Measurements from ENCODE around the gene XPO1.

XPO1 gene

DNA sequence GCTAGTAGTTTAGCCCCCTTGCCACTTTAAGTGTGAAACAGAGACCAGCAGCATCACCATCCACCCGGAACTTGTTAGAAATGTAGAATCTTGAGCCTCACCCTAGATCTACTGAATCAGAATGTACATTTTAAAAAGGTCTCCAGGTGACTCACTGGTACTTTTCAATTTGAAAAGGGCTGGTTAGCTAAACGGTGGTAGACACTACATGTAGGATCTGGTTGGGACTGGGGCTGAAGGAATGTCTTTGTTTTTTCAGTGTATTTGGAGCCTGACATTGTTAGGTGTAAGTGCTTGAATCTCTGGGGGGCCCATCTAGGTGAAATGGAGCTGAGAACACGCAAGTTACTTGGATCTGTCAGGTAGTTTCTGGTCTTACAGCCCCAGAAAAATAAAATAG, 44.0 kb upstream of the XPO1 start:
- Histone ChIP-seq H3K36me3 (ENCODE audit: control insufficient read depth, low read length) (no peaks in the 10 kb centered on the region), H3K79me2 (ENCODE audit: control insufficient read depth, low read length) (no peaks in the 10 kb centered on the region), H4K20me1 (ENCODE audit: control insufficient read depth, insufficient read depth, low read depth, low read length) (no peaks in the 10 kb centered on the region), H3K4me1 (ENCODE audit: control insufficient read depth, low read length) (peaks cover 5% of the 10 kb centered on the region), H3K9me2 (replicated peaks; ENCODE audit: control insufficient read depth, low read length) (no peaks in the 10 kb centered on the region), H3K4me2 (ENCODE audit: low read length) (no peak overlapping the region), H3K27me3 (ENCODE audit: control insufficient read depth, low read length) (no peaks in the 10 kb centered on the region), H3K9me3 (ENCODE audit: control insufficient read depth, insufficient read depth, low read length) (no peaks in the 10 kb centered on the region), H3F3A (ENCODE audit: control insufficient read depth, insufficient read depth) (no peaks in the 10 kb centered on the region), H3K27ac (ENCODE audit: low read depth, low read length) (no peak overlapping the region), H3K4me3 (ENCODE audit: low read length) (no peak overlapping the region)
- no peak for TF ChIP-seq EZH2phosphoT487 (IDR thresholded peaks at IDR 0.05; ENCODE audit: borderline replicate concordance, low read length)
- TF ChIP-seq, protein P1, sequence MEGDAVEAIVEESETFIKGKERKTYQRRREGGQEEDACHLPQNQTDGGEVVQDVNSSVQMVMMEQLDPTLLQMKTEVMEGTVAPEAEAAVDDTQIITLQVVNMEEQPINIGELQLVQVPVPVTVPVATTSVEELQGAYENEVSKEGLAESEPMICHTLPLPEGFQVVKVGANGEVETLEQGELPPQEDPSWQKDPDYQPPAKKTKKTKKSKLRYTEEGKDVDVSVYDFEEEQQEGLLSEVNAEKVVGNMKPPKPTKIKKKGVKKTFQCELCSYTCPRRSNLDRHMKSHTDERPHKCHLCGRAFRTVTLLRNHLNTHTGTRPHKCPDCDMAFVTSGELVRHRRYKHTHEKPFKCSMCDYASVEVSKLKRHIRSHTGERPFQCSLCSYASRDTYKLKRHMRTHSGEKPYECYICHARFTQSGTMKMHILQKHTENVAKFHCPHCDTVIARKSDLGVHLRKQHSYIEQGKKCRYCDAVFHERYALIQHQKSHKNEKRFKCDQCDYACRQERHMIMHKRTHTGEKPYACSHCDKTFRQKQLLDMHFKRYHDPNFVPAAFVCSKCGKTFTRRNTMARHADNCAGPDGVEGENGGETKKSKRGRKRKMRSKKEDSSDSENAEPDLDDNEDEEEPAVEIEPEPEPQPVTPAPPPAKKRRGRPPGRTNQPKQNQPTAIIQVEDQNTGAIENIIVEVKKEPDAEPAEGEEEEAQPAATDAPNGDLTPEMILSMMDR (IDR thresholded peaks at IDR 0.05; ENCODE audit: low read depth, low read length, poor library complexity, severe bottlenecking) = no peak

DNA sequence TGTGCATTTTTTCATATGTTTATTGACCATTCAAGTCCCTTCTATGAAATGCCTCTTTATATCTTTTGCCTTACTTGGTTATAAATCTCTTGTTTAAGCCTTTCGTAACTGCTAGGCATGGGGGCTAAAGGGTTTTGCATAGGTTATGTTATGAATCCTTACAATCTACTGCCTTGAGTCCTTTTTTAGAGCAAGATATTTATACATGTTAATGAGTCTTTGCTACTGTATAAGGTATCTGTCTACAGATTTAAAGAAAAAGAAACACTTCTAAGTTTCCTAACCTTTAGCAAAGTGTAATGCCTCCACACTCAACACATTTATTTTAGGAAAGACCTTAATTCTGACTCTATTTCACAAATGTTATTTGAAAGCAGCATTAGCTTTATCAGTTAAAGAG, 43.6 kb upstream of the XPO1 start:
- no peaks in the 10 kb centered on the region for H4K20me1 ChIP-seq (ENCODE audit: control insufficient read depth, insufficient read depth, low read depth, low read length)
- H3K27me3 ChIP-seq (ENCODE audit: control insufficient read depth, low read length) = no peaks in the 10 kb centered on the region
- H3K4me2 ChIP-seq (ENCODE audit: low read length) = no peak overlapping the region
- no peaks in the 10 kb centered on the region for H3F3A ChIP-seq (ENCODE audit: control insufficient read depth, insufficient read depth)
- H3K9me2 ChIP-seq (replicated peaks; ENCODE audit: control insufficient read depth, low read length) = no peaks in the 10 kb centered on the region
- no peak overlapping the region for H3K27ac ChIP-seq (ENCODE audit: low read depth, low read length)
- H3K4me1 ChIP-seq (ENCODE audit: control insufficient read depth, low read length) = peaks cover 5% of the 10 kb centered on the region
- no peak overlapping the region for H3K4me3 ChIP-seq (ENCODE audit: low read length)
- no peaks in the 10 kb centered on the region for H3K36me3 ChIP-seq (ENCODE audit: control insufficient read depth, low read length)
- TF ChIP-seq EZH2phosphoT487 (IDR thresholded peaks at IDR 0.05; ENCODE audit: borderline replicate concordance, low read length) = no peak
- TF ChIP-seq, protein P1 (IDR thresholded peaks at IDR 0.05; ENCODE audit: low read depth, low read length, poor library complexity, severe bottlenecking) = no peak
- no peaks in the 10 kb centered on the region for H3K79me2 ChIP-seq (ENCODE audit: control insufficient read depth, low read length)
- H3K9me3 ChIP-seq (ENCODE audit: control insufficient read depth, insufficient read depth, low read length) = no peaks in the 10 kb centered on the region

DNA sequence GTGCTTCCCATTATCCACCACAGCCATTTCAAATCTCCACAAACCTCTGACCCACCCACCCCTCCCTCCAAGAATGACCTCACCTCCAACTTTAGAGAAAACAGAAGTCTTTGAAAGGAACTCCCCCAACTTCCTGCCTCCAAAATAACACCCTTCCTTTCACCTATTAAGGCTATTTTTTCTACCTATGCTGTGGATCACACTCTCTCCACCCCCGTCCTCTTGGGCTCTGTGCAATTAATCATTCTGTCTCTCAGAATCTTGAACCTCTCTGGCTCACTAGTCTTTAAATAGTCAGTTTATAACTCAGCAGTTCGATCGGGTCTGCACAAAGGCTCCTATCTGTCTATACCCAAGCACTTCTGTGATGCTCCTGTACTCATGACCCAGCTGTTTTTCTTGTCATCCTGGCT, 37.3 kb upstream of the XPO1 start:
- no peaks in the 10 kb centered on the region for H4K20me1 ChIP-seq (ENCODE audit: control insufficient read depth, insufficient read depth, low read depth, low read length)
- peak overlapping the region; percentile 39; the same call in 1 of the 2 replicates for H3K4me2 ChIP-seq (ENCODE audit: low read length)
- H3K36me3 ChIP-seq (ENCODE audit: control insufficient read depth, low read length) = no peaks in the 10 kb centered on the region
- no peaks in the 10 kb centered on the region for H3K27me3 ChIP-seq (ENCODE audit: control insufficient read depth, low read length)
- TF ChIP-seq, protein P1 (IDR thresholded peaks at IDR 0.05; ENCODE audit: low read depth, low read length, poor library complexity, severe bottlenecking) = no peak
- TF ChIP-seq EZH2phosphoT487 (IDR thresholded peaks at IDR 0.05; ENCODE audit: borderline replicate concordance, low read length) = no peak
- H3K4me3 ChIP-seq (ENCODE audit: low read length) = no peak overlapping the region
- no peak overlapping the region for H3K27ac ChIP-seq (ENCODE audit: low read depth, low read length)
- H3K4me1 ChIP-seq (ENCODE audit: control insufficient read depth, low read length) = peaks cover 9% of the 10 kb centered on the region
- H3K9me2 ChIP-seq (replicated peaks; ENCODE audit: control insufficient read depth, low read length) = no peaks in the 10 kb centered on the region
- no peaks in the 10 kb centered on the region for H3F3A ChIP-seq (ENCODE audit: control insufficient read depth, insufficient read depth)
- no peaks in the 10 kb centered on the region for H3K9me3 ChIP-seq (ENCODE audit: control insufficient read depth, insufficient read depth, low read length)
- H3K79me2 ChIP-seq (ENCODE audit: control insufficient read depth, low read length) = no peaks in the 10 kb centered on the region
